Jurkat, Clone E6-1 (cell line): Measurements from ENCODE around the gene MTUS2.

Source experiments
- DNase-seq: peaks from one replicate; pipeline ENCODE4 v3.0.0-alpha.2; 2011; ENCODE audit warnings: low read depth, low spot score
- H3K4me3 ChIP-seq: 2 replicates; pipeline ENCODE4 v1.5.1; 2011; ENCODE audit warnings: mild to moderate bottlenecking, low read length, control low read depth, moderate library complexity

Gene MTUS2

GRCh38 chr13:29476046-29476445 lies 655.9 kb downstream of the MTUS2 start:
- no peak for DNase-seq
- H3K4me3 ChIP-seq, result no peak overlapping the region

GRCh38 chr13:29479716-29480492 lies 659.8 kb downstream of the MTUS2 start:
- DNase-seq, result no peak

GRCh38 chr13:29480893-29481525 lies 660.9 kb downstream of the MTUS2 start:
- H3K4me3 ChIP-seq, result no peak overlapping the region
- no peak for DNase-seq

More at GRCh38 chr13:29479716-29480492, 659.8 kb downstream of the MTUS2 start:
- H3K4me3 ChIP-seq, result no peak overlapping the region

- DNase-seq, result no peak
- H3K4me3 ChIP-seq, result no peak overlapping the region
Observed at GRCh38 chr13:29481603-29482002, 661.5 kb downstream of the MTUS2 start.

- no peak overlapping the region for H3K4me3 ChIP-seq
- DNase-seq, result no peak
Observed at GRCh38 chr13:29482504-29482903, 662.4 kb downstream of the MTUS2 start.

GRCh38 chr13:29483211-29483610 lies 663.1 kb downstream of the MTUS2 start:
- no peak for DNase-seq
- H3K4me3 ChIP-seq, result no peak overlapping the region

GRCh38 chr13:29483623-29484022 lies 663.5 kb downstream of the MTUS2 start:
- no peak overlapping the region for H3K4me3 ChIP-seq

GRCh38 chr13:29484236-29484635 lies 664.1 kb downstream of the MTUS2 start:
- DNase-seq, result no peak
- no peak overlapping the region for H3K4me3 ChIP-seq

More at GRCh38 chr13:29483623-29484022, 663.5 kb downstream of the MTUS2 start:
- no peak for DNase-seq

GRCh38 chr13:29484796-29485195 lies 664.7 kb downstream of the MTUS2 start:
- DNase-seq, result no peak

GRCh38 chr13:29486551-29486950 lies 666.4 kb downstream of the MTUS2 start:
- DNase-seq, result no peak
- no peak overlapping the region for H3K4me3 ChIP-seq

More at GRCh38 chr13:29484796-29485195, 664.7 kb downstream of the MTUS2 start:
- no peak overlapping the region for H3K4me3 ChIP-seq

GRCh38 chr13:29487466-29488454 lies 667.6 kb downstream of the MTUS2 start:
- H3K4me3 ChIP-seq, result no peak overlapping the region

GRCh38 chr13:29489650-29490560 lies 669.8 kb downstream of the MTUS2 start:
- no peak for DNase-seq
- H3K4me3 ChIP-seq, result no peak overlapping the region

More at GRCh38 chr13:29487466-29488454, 667.6 kb downstream of the MTUS2 start:
- DNase-seq, result no peak

- no peak for DNase-seq
- no peak overlapping the region for H3K4me3 ChIP-seq
Observed at GRCh38 chr13:29490561-29490885, 670.4 kb downstream of the MTUS2 start.

- no peak for DNase-seq
Observed at GRCh38 chr13:29491248-29491647, 671.1 kb downstream of the MTUS2 start.

GRCh38 chr13:29493796-29494195 lies 673.7 kb downstream of the MTUS2 start:
- no peak for DNase-seq
- no peak overlapping the region for H3K4me3 ChIP-seq

More at GRCh38 chr13:29491248-29491647, 671.1 kb downstream of the MTUS2 start:
- H3K4me3 ChIP-seq, result no peak overlapping the region

- no peak overlapping the region for H3K4me3 ChIP-seq
- DNase-seq, result no peak
Observed at GRCh38 chr13:29494520-29494919, 674.4 kb downstream of the MTUS2 start.

- no peak overlapping the region for H3K4me3 ChIP-seq
- DNase-seq, result no peak
Observed at GRCh38 chr13:29496241-29496712, 676.1 kb downstream of the MTUS2 start.

- no peak for DNase-seq
- H3K4me3 ChIP-seq, result no peak overlapping the region
Observed at GRCh38 chr13:29497137-29497654, 677.1 kb downstream of the MTUS2 start.
